Mucosa of descending colon (tissue), 3 donors: Measurements from ENCODE around the gene TMEM130. TPM values are rescaled to one million over a fixed set of nuclear protein-coding genes. Genes with fewer than 3 reads are reported as not detected.

ENCODE experiments used
- ATAC-seq: fragments of 200-7000 bp; cut with Tn5 transposase; one replicate; pipeline ENCODE4 v1.9.1; 2020; ENCODE audit warnings: mild to moderate bottlenecking, moderate library complexity
- DNase-seq, 3 donors: peaks; one replicate each; pipeline ENCODE4 v3.0.0-alpha.2; 2020
- H3K36me3 ChIP-seq: fragments of 200-600 bp; one replicate; pipeline ENCODE4 v1.8.0; 2021; ENCODE audit warnings: low read depth, mild to moderate bottlenecking
- H3K4me1 ChIP-seq: fragments of 200-600 bp; one replicate; pipeline ENCODE4 v1.8.0; 2021; ENCODE audit warnings: low read depth, mild to moderate bottlenecking
- H3K4me3 ChIP-seq: fragments of 200-600 bp; one replicate; pipeline ENCODE4 v1.8.0; 2021; ENCODE audit warnings: mild to moderate bottlenecking
- H3K9me3 ChIP-seq: fragments of 200-600 bp; one replicate; pipeline ENCODE4 v1.8.0; 2021; ENCODE audit warnings: mild to moderate bottlenecking
- intact Hi-C, 2 donors: fragments of 100-400 bp; cut with DNase I in 1 of 2; cut with micrococcal nuclease in 1 of 2; formaldehyde crosslinking; loops; one replicate each; pipeline versions ENCODE4 v1.11.0 to v1.11.1; 2022; cut with DNase I, micrococcal nuclease
- total RNA-seq, 3 donors: library from RNA; stranded (reverse); fragmentation: NEBNext Ultra II Directional in 2 of 3; extraction: Animal tissue kit (Norgen Biotek cat#: 25700) in 2 of 3; gene quantifications; one replicate each; pipeline versions ENCODE4 v1.2.1 to v1.2.4, GENCODE V29; 2021 to 2023
- TF ChIP-seq, protein P1 (sequence below): fragments of 200-600 bp; IDR thresholded peaks from one replicate; pipeline ENCODE4 v1.8.0; 2022; ENCODE audit warnings: antibody characterized with exemption, mild to moderate bottlenecking
- donor health status: DM: no; HTN: no; CAD: no; lungs with moderate emphysema.
- donor health status: DM: no; HTN: no; CAD: no.
- donor health status: DM: no; HTN: yes; CAD: no.

The TMEM130 gene
- total RNA-seq, 3 donors from 2014 or later, result 0.22 to 5.4 (median 0.38) TPM

DNA sequence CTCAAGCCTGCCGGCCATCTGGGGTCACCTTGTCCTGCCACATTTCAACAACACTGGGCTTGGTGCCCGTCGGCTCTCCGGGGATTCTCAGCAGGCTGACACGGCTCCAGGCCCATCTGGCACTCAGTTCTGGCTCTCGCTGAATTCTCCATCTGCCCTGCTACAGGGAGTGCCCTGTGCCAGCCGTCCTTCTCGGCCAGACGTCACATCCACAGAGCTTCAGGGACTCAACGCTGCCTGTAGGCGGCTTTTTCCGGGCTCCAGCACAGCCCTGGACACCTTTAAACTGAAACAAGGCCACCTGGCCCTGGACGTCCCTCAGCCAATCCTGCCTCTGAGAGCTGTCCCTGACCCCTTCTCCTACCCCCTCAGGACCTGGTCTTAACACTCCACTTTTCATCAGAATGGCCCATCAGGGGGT lies 43.0 kb downstream of the TMEM130 start:
- no peak for DNase-seq
- no peaks in the 10 kb centered on the region for H3K4me1 ChIP-seq
- intact Hi-C loops, result no loop called here
- peak; percentile 12 for ATAC-seq
- H3K4me3 ChIP-seq, result no peak overlapping the region
- no peaks in the 10 kb centered on the region for H3K36me3 ChIP-seq
- TF ChIP-seq, protein P1, sequence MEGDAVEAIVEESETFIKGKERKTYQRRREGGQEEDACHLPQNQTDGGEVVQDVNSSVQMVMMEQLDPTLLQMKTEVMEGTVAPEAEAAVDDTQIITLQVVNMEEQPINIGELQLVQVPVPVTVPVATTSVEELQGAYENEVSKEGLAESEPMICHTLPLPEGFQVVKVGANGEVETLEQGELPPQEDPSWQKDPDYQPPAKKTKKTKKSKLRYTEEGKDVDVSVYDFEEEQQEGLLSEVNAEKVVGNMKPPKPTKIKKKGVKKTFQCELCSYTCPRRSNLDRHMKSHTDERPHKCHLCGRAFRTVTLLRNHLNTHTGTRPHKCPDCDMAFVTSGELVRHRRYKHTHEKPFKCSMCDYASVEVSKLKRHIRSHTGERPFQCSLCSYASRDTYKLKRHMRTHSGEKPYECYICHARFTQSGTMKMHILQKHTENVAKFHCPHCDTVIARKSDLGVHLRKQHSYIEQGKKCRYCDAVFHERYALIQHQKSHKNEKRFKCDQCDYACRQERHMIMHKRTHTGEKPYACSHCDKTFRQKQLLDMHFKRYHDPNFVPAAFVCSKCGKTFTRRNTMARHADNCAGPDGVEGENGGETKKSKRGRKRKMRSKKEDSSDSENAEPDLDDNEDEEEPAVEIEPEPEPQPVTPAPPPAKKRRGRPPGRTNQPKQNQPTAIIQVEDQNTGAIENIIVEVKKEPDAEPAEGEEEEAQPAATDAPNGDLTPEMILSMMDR, result no peak
- H3K9me3 ChIP-seq, result no peaks in the 10 kb centered on the region

DNA sequence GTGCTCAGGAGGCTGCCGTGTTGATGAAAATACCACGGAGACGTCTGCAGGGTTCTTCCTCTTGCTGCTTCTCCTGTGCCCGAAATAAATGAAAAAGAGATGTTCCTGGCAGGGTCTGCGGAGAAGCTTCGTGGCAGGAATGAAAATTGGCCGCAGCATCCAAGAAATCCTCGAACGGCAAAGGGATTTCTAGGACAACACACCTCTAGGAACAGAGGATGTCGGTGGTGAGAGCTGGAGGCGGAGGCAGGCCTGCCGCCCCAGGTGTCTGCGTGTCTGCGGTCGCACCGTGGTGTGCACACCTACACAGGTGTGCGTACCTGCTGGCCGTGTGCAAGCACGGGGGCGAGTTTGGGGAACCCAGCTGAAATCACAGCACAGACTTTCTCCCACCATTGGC lies 43.4 kb downstream of the TMEM130 start:
- no peak for ATAC-seq
- no peaks in the 10 kb centered on the region for H3K4me1 ChIP-seq
- no peaks in the 10 kb centered on the region for H3K36me3 ChIP-seq
- no peaks in the 10 kb centered on the region for H3K9me3 ChIP-seq
- H3K4me3 ChIP-seq, result no peak overlapping the region
- TF ChIP-seq, protein P1, result no peak
- DNase-seq, result no peak
- intact Hi-C loops, result no loop called here

DNA sequence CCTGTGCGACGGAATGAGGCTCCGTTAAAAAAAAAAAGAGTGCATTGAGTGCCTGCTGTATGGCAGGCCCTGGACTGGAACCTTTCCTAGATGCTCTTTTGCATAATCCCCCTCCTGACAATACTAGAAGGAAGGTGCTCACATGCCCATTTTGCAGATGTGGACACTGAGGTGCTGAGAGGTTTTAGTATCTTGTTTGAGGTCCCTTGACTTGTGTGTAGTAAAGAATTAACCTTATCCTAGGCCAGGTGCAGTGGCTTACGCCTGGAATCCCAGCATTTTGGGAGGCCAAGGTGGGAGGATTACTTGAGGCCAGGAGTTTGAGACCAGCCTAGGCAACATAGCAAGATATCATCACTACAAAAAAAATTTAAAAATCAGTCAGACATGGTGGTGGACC lies 46.6 kb downstream of the TMEM130 start:
- DNase-seq, result no peak
- no peak for ATAC-seq
- no peaks in the 10 kb centered on the region for H3K36me3 ChIP-seq
- TF ChIP-seq, protein P1, result no peak
- H3K4me3 ChIP-seq, result no peak overlapping the region
- intact Hi-C loops, result no loop called here
- H3K4me1 ChIP-seq, result no peaks in the 10 kb centered on the region
- no peaks in the 10 kb centered on the region for H3K9me3 ChIP-seq

DNA sequence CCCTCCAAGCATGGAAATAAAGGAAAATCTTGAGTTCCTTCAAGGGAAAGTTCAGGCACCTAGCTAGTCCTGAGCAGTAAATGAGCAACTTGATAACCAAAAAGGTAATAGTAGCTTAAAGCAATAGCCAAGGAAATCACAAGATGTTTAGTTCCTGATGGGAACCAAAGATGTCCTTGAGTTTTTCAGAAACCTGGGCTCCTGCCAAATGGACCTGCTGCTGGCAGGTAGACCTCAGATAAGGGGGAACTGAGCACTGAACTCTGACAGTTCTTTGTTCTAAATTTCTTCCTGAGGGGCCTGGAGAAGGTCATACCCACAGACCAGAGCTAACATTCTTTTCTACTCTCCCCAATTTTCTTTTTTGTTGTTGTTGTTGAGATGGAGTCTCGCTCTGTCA lies 48.5 kb downstream of the TMEM130 start:
- no peaks in the 10 kb centered on the region for H3K9me3 ChIP-seq
- TF ChIP-seq, protein P1, result no peak
- DNase-seq (no peak), ATAC-seq (no peak)
- no peaks in the 10 kb centered on the region for H3K36me3 ChIP-seq
- intact Hi-C loops, result no loop called here
- H3K4me1 ChIP-seq, result no peaks in the 10 kb centered on the region
- no peak overlapping the region for H3K4me3 ChIP-seq

DNA sequence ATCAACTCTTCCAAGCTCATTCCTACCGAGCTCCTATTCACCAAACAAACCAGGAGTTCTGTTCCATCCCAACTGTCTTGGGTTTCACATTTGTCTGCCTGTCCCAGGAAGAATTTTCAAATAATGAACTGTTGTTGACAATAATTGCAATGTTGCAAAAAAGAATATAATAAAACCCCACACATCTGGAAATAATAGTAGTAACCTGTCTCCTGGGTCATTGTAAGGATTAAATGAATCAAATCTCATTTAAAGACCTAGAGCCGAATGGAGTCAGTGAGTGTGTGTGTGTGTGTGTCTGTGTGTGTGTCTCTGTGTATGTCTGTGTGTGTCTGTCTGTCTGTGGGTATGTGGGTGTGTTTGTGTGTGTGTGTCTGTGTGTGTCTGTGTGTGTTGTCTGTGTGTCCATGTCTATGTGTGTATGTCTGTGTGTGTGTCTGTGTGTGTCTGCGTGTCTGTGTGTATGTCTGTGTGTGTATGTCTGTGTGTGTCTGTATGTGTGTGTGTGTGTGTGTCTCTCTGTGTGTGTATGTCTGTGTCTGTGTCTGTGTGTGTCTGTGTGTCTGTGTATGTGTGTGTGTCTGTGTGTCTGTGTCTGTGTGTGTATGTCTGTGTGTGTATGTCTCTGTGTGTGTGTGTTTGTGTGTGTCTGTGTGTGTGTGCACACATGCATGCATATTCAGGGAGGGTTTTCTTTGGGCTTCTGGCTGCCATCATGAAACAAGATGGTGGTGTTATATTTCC lies 52.7 kb downstream of the TMEM130 start:
- no peaks in the 10 kb centered on the region for H3K36me3 ChIP-seq
- no peak overlapping the region for H3K4me3 ChIP-seq
- TF ChIP-seq, protein P1, result no peak
- intact Hi-C loops, result no loop called here
- ATAC-seq, result no peak
- DNase-seq, result no peak
- no peaks in the 10 kb centered on the region for H3K9me3 ChIP-seq
- no peaks in the 10 kb centered on the region for H3K4me1 ChIP-seq
